Amniotic stem cell (primary cell): ENCODE data around the gene ELOVL1.
"Not testable (repeated sequence)": the region's sequence is repeated elsewhere in the genome, so short reads cannot be mapped to it uniquely, and the experiment has no call there.

Source experiments
- DNase-seq: peaks from one replicate; lab custom pipeline; 2025; lab: John Stamatoyannopoulos, UW

Gene ELOVL1

DNA sequence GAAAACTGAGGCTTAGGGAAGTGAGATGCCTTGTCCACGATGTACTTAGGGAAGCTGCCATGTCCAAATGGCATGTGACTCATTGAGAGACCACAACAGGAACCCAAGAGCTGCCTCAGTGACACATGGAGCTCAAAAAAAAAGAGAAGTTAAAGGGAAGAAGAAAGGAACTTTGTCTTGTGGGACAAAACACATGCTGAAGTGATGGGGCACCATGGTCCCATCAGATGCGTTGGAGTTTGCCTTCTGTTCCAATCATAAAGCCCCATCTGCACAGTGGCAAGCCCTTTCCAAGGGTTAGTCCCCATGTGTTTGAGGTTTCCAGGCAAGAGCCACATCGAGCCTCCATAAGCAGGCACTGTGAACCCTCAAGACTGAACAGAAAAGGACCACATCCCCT is 13.8 kb upstream of the ELOVL1 start:
- DNase-seq, result no peak

DNA sequence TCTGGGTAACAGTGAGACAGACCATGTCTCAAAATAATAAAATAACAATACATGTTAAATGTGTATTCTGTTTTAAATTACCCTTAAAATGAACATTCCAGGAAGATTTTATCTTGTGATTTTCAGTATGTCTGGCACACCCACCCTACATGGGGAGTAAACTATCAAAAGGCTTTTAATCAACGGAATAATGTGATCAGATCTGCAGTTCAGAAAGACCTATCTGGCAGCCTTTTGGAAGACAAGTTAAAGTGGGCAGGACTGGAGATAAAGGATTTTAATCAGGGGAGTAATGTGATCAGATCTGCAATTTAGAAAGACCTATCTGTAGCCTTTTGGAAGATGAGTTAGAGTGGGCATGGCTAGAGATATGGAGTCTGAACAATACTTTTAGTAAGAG is 11.7 kb upstream of the ELOVL1 start:
- no peak for DNase-seq

DNA sequence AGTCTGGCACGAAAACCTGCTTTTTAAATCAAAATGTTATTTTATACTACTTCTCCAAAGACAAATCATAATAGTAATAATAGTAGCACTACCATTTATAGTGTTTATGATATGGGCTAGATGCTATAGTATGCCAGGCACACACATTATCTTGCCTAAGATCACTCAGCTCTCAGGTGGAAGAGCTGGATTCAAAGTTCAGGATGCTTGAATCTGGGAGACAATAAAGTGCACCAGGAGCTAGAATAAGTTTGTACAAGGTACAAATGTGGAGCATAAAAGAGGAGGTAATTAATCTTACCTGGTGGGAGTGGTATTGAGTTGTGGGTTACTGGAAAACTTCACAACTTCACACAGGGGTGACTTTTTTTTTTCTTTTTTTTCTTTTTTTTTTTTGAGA is 10.0 kb upstream of the ELOVL1 start:
- DNase-seq, result no peak

DNA sequence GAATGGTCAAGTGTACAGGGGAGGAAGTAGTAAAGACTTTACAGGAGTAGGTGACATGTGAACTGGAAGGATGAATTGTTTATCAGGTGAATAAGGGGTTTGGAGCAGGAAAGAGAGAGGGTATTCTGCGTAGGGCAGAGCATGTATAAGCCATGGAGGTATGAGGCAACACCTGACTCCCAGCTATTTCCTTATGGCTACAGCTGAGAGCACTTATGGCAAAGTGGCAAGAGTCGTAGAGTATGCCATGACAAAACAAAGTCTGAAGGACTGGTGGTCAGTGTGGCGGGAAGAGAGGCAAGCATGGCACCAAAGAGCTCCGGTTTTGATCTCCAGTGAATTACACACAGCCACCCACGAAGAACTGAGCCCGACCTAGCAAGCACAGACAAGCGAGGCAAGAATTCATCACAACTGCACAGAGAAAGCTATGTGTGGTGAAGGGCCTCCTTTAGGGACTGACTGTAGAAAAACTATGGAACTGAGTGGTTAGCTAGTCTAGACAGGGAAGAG is 9.0 kb upstream of the ELOVL1 start:
- DNase-seq, result no peak

DNA sequence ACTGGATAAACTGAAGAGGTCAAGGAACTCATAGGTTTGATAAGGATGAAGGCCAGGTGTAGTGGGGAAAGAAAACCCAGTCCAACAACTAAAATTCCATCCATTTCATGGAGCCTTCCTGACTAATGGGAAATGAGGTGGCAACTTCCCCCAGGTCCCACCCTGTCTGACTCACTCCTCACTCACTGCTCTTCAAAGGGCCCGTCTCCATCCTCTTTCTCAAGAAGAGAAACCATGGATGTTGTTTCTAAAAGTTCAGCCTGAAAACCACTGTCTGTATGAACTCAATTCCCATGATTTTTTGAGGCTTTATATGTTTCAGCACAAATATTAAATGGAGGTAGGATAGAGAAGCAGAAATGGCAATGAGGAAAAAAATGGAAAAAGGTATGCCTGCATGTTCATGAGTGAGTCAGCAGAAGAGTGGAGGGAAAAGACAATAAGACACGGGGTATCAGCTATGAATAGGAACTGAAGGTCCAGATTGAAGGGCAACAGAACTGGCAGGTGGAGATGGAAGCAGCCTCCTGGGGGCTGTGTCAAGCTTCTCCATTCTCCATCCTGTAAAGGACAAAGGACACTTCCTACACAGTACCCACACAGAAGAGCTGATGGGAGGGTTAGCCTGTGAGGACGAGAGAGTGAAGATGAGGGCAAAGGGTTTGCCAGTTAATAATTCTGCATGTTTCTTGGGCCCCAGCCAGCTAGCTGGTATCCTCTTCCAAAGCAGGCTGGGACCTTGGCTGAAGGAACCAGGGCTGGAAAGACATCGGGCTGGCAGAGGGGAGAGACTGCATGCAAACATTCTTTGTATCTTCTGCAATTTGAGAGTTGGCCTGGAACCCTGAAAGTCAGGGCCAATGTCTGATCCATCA is 5.5 kb upstream of the ELOVL1 start:
- peak; percentile 41 for DNase-seq

DNA sequence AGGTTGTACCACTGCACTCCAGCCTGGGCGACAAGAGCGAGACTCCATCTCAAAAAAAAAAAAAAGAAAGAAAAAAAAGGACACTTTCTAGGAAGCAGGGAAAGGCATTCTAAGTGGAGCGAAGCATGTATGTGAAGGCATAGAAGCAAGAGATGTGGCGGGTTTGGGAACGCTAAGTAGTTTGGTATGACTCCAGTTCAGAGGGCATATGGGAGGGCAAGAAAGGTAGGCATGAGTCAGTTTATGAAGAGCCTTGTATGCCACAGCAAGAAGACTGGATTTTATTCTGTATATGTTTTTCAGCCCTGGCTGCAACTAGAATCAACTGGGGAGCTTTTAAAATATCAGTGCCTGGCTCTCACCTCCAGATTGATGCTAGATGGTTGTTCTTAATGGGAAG is 4.4 kb upstream of the ELOVL1 start:
- no peak for DNase-seq

DNA sequence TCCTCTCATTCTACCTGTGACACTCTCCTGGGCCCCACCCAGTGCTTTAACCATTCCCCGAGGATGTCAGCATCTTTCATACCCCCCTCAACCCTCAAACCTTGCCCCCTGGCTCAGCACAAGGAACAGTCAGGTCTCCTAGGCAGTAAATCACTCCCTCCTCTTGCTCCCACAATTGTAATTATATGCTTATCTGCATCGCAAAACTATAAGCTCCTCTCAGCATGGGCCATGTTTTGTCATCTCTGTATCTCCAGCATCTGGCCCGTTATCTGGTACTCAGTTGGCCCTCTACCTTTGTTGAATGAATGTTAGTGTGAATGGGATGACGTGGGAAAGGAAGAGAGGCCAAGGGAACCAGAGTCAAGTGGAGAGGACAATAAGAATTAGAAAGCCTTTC is 2.8 kb upstream of the ELOVL1 start:
- no peak for DNase-seq

DNA sequence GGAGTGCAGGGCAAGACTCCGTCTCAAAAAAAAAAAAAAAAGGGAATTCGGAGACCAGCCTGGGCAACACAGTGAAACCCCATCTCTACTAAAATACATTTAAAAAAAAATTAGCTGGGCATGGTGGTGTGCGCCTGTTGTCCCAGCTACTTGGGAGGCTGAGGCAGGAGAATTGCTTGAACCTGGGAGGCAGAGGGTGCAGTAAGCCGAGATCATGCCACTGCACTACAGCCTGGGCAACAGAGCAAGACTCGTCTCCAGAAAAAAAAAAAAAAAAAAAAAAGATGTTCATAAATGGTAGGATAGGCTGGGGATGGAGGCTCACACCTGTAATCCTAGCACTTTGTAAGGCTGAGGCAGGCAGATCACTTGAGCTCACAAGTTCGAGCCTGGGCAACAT is 2.0 kb upstream of the ELOVL1 start:
- not testable (repeated sequence) for DNase-seq

DNA sequence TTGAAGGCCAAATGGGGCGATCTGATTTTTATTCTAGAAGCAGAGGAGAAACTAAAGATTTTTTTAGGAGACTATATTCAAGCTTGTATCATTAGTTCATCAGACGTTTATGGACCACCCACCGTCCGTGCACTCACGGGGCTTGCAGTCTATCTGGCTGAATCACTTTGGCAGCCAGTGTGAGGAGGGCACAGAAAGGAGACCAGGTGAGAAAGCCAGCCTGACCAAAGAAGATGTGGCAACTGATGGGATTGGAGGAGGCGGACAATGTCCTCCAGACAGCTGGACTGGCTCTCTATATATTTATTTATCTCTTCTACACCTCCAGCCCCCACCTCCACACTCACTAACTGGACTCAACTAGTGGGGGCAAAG is 822 bp upstream of the ELOVL1 start:
- DNase-seq, result no peak

DNA sequence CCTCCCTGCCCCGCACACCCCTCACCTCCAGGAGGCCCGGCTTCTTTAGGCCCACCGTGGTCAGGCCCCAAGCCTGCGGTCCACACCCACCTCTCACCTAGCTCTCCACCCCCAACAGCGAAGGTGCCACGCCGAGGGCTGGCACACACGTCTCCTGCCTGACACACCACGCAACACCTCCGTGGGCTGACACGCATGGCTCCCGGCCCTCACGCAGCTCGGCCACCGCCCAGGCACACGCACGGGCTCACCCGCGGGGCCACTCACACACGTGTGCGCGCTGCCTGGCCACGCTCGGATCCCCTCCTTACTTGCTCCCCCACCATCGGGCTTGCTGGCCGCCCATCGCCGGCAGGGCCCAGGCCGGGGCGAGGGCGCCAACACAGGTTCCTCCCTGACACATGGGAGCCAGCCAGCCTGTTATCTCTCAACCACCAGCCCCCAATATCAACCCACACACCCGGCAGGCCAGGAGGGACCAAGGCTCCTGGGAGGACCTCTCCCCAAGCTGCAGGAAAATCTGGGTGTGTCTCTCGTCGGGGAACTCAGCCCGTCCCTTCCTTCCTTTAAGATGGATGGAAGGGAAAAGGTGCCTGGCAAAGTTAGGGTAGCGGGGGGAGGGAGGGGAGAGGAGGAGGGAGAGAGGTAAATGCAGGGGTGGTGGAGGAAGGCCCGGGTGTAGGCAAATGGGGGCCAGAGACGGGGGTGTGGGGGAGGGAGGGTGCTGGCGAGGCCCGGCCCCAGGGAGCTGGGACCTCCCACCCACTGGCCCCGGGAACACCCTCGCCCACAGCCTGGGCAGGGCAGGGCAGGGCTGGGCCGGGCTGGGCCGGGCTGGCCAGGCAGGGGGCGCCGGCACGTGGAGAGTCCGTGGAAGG is 546 bp downstream of the ELOVL1 start:
- no peak for DNase-seq

DNA sequence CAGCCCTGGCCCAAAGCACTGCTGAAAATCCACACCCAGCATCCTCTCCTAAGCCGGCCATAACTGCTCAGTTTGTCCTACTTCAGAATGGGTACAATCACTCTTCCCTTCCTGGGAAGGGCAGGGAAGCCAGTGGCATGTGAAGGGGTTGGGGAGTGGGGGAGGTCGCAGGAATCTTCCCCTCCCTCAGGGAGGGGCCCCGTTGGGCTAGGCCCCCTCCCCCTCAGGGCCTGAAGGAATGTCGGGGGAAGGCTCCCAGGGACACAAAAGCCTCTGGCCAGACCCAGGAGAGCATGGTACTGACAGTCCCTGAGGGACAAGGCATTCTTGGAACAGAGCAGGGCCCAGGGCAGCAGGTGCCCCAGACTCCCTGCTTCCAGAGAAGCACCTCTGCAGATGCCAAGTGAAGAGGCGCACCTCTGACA is 1.2 kb downstream of the ELOVL1 start:
- DNase-seq, result no peak

DNA sequence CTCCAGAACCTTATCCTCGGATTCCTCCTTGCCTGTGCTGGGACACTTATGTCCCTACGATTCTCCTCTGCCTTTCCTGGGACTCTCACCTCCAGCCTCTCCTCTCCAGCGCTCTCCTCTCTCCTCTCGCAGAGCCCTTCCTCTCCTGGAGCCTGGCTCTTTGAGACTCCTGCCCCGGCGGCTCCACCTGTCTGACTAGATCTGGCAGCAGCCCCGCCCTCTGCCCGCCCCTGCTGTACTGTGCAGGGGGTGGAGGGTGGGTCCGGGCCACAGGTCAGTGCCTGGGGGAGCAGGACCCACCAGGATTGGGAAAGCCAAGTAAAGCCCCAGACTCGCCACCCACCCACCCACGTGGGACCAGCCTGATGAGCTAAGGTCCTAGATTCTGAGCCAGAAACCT is 1.6 kb downstream of the ELOVL1 start:
- DNase-seq, result no peak

DNA sequence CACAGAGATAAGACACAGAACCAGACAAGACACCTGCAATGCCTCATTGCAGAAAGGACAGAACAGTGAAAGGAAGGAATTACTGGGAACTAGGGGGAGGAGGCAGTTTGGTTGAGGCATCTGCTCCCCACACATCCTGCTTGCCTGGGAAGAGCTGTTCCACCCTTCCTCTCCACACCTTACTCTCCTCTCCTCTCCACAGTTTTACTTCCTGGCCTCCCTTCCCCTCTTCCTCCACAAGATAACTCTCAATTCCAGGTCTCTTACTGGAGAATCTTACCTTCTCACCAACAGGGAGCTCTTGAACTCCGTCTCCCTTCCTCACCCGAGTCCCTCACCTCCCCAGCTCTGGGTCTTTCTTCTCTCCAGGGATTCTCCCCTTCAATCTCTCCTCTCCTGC is 2.1 kb downstream of the ELOVL1 start:
- DNase-seq, result no peak

DNA sequence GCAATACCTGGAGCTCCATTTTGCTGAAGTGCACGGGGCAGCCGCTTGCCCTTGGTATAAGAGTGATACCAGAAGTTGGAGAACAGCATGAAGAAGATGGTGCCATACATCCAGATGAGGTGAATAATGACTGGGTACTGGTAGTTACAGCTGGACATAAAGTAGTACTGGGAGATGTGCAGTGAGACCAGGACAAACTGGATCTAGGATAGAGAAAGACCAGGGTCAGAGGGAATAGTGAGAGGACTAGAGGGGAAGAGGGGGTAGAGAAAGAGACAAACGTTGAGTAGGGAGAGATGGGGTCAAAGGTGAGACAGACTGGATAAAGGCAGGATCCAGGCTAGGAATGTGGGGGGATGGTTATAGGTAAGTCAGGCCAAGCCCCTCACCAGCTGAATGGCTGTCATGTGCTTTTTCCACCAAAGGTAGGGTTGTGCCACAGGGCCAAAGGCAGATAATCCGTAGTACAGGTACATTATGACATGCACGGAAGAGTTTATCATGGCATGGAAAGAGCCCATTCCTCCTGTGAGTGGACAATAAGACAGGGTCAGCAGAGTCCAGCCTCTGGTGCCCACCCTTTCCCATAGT is 3.8 kb downstream of the ELOVL1 start:
- DNase-seq, result no peak

DNA sequence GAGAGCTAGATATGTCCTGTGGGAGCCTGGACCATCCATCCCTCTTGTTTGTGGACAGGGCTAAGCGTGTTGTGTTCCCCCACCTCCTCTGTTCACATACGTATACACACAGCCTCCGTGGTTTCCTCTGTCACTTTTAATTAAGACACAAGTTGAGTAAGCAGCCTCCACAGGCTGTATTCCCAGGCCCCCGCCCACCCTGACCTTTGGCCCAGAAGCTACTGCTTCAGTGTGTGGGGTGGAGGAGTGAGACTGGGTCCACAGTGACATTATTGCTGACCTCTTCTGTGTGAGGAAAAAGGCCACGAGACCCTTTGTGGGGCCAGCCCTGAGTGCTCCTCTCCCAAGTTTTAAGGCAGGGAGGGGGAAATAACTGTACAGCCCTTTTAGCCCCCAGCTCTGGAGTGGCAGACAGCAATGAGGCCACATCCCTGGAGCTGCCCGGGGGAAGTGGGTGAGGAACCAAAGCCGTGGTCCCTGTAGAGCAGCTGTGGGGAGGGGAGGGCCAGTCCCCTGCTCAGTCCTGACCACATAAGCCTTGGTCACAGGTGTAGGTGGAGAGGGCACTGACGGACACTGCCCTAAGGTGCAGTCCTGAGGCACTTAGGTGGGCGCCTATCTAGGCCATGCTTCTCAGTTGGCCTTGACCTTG is 4.4 kb downstream of the ELOVL1 start:
- DNase-seq, result no peak

DNA sequence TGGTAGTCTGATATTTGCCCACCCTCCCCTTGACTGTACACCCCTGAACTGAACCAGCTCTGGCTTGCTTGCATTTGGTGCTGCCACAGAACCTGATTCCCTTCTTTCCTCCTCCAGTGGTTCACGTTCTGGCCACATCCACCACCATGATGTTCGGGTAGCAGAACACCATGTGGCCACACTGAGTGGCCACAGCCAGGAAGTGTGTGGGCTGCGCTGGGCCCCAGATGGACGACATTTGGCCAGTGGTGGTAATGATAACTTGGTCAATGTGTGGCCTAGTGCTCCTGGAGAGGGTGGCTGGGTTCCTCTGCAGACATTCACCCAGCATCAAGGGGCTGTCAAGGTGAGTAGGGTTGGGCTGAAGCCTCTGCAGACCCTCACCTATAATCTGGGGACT is 7.2 kb downstream of the ELOVL1 start:
- DNase-seq, result no peak

DNA sequence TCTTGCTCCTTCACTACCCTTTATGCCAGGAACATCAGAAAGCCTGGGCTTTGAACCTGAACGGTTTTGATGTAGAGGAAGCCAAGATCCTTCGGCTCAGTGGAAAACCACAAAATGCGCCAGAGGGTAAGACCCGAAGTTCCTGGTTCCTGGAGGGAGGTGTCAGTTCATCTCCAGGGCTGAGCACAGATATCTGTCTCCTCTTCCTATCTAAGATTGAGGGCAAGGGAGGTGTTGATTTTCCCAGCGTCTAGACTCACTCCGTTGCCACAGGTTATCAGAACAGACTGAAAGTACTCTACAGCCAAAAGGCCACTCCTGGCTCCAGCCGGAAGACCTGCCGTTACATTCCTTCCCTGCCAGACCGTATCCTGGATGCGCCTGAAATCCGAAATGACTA is 8.1 kb downstream of the ELOVL1 start:
- no peak for DNase-seq

DNA sequence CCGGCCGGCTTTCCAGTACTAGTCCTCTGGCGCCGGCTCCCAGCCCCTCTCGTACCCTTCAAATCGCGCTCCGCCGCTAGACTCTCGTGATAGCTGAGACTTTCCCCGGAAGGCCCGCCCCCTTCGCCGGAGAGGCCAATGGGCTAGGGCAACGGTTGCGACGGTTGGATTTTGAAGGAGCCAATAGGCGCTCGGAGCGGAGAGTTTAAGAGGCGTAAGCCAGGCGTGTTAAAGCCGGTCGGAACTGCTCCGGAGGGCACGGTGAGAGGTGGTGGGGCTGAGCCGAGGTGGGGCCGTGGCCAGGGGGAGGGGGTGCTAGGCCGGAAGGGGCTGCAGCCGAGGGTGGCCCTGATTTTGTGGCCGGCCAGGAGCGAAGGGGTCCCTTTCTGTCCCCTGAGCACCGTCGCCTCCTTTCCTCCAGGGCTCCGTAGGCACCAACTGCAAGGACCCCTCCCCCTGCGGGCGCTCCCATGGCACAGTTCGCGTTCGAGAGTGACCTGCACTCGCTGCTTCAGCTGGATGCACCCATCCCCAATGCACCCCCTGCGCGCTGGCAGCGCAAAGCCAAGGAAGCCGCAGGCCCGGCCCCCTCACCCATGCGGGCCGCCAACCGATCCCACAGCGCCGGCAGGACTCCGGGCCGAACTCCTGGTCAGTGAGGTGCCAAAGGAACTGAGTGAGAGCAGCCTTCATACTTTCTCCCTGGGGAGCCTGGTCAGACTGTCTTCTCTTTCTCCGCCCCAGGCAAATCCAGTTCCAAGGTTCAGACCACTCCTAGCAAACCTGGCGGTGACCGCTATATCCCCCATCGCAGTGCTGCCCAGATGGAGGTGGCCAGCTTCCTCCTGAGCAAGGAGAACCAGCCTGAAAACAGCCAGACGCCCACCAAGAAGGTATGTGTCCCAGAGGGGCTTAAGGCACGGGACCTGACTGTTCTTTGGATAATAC is 8.8 kb downstream of the ELOVL1 start, which contains the start of gene CDC20:
TSS of gene CDC20 (plus strand) at position 236 of the 948 bp plus-strand sequence. CDS start at position 471, 235 bp downstream.
- peak; percentile 97 for DNase-seq

DNA sequence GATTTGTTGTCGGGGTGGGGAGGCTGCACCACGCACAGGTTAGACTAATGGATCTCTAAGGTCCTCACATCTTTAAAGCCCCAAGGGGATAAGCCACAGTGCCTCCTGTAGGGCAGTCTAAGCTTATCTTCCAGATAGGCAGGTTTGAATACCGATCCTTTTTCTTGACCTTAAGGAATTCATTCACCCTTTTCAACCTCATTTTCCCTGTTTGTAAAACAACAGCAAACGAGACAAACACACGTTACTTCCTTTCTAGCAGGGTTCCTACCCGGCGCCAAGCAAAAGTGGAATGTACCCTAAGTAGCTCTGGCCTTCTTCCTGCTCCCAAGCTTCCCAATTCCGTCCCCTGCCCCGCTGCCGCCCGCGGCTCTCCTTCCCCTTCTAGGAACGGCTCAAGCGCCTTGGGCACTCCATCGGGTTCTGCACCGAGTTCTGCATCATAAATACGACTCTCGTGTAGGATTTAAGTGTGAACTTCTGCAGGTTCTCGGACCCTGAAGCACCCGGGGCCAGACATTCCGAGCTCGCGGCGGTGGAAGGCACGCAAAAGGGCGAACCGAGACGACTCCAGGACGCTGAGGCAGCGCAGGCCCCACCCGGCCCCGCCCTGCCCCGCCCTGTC is 9.6 kb downstream of the ELOVL1 start:
- no peak for DNase-seq

DNA sequence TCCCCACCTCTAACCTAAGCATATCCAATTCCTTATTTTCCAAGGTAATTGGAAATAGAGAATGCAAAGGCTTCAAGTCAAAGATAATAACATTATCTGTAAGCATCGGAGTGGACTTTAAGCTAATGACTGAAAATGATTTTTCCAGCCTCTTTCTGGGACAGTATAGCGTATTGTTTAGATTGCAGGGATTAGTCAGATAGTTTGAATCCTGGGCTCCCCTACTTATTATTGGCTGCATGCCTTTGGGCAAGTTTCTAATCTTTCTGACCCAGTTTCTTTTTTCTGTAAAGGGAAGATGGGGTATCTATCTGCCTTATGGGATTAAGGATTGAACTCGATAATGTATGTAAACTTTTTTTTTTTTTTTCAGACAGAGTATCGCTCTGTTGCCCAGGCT is 10.6 kb downstream of the ELOVL1 start:
- no peak for DNase-seq
